GM19468 (cell line): ENCODE measurements around the gene TRIP4.
"Not testable (repeated sequence)": the region's sequence is repeated elsewhere in the genome, so short reads cannot be mapped to it uniquely, and the experiment has no call there.

Experiments
- ATAC-seq: cut with Tn5 transposase; IDR thresholded peaks from one replicate; pipeline ENCODE4 v1.9.1; 2021; ENCODE audit warnings: mild to moderate bottlenecking, moderate library complexity, moderate number of reproducible peaks; ENCODE audit not compliant: unreplicated experiment; ENCODE audit errors: extremely low read depth

TRIP4 gene

GRCh38 chr15:64387562-64388168 is at the start of gene TRIP4:
TRIP4 (plus strand) TSS chr15:64387836; CDS start chr15:64387864, 28 bp downstream.
- ATAC-seq: peak; percentile 90

GRCh38 chr15:64340355-64340754 is 47.3 kb upstream of the TRIP4 start:
- ATAC-seq: no peak

- no peak for ATAC-seq
Measured at GRCh38 chr15:64341961-64342360, 45.7 kb upstream of the TRIP4 start.

- no peak for ATAC-seq
Measured at GRCh38 chr15:64343222-64343621, 44.4 kb upstream of the TRIP4 start.

GRCh38 chr15:64343841-64344240 is 43.8 kb upstream of the TRIP4 start:
- no peak for ATAC-seq

GRCh38 chr15:64344651-64345294 is 42.9 kb upstream of the TRIP4 start:
- no peak for ATAC-seq

GRCh38 chr15:64346242-64346641 is 41.4 kb upstream of the TRIP4 start:
- ATAC-seq: not testable (repeated sequence)

- no peak for ATAC-seq
Measured at GRCh38 chr15:64348455-64348854, 39.2 kb upstream of the TRIP4 start.

- ATAC-seq: no peak
Measured at GRCh38 chr15:64349375-64349774, 38.3 kb upstream of the TRIP4 start.

GRCh38 chr15:64351265-64351664 is 36.4 kb upstream of the TRIP4 start:
- ATAC-seq: no peak

- ATAC-seq: no peak
Measured at GRCh38 chr15:64354688-64355344, 32.8 kb upstream of the TRIP4 start.

- ATAC-seq: no peak
Measured at GRCh38 chr15:64355348-64355943, 32.2 kb upstream of the TRIP4 start.

- peak; percentile 76 for ATAC-seq
Measured at GRCh38 chr15:64355944-64356709, 31.5 kb upstream of the TRIP4 start, which contains the start of gene CSNK1G1. CSNK1G1 (minus strand) TSS chr15:64356173; CDS start chr15:64300499, 55,674 bp downstream.

GRCh38 chr15:64356710-64357040 is 31.0 kb upstream of the TRIP4 start:
- no peak for ATAC-seq

- ATAC-seq: no peak
Measured at GRCh38 chr15:64361259-64361658, 26.4 kb upstream of the TRIP4 start.

- ATAC-seq: no peak
Measured at GRCh38 chr15:64369078-64369607, 18.5 kb upstream of the TRIP4 start.

- not testable (repeated sequence) for ATAC-seq
Measured at GRCh38 chr15:64371383-64371782, 16.3 kb upstream of the TRIP4 start.

- no peak for ATAC-seq
Measured at GRCh38 chr15:64373360-64373759, 14.3 kb upstream of the TRIP4 start.

GRCh38 chr15:64379216-64379960 is 8.2 kb upstream of the TRIP4 start:
- ATAC-seq: no peak
